ENCODE data around the gene SLC35F4.

GRCh38 chr14:57574617-57575288 is 291.1 kb downstream of the SLC35F4 start:
- TF ChIP-seq, protein P1, sequence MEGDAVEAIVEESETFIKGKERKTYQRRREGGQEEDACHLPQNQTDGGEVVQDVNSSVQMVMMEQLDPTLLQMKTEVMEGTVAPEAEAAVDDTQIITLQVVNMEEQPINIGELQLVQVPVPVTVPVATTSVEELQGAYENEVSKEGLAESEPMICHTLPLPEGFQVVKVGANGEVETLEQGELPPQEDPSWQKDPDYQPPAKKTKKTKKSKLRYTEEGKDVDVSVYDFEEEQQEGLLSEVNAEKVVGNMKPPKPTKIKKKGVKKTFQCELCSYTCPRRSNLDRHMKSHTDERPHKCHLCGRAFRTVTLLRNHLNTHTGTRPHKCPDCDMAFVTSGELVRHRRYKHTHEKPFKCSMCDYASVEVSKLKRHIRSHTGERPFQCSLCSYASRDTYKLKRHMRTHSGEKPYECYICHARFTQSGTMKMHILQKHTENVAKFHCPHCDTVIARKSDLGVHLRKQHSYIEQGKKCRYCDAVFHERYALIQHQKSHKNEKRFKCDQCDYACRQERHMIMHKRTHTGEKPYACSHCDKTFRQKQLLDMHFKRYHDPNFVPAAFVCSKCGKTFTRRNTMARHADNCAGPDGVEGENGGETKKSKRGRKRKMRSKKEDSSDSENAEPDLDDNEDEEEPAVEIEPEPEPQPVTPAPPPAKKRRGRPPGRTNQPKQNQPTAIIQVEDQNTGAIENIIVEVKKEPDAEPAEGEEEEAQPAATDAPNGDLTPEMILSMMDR (optimal IDR thresholded peaks at IDR 0.05 in 1 of 3, IDR thresholded peaks at IDR 0.05 in 1 of 3, conservative IDR thresholded peaks at IDR 0.05 in 1 of 3; ENCODE audit: extremely low read depth in 1 of 3, insufficient read depth in 2 of 3, low read length in 3 of 3): no peak
- no peak for TF ChIP-seq EZH2 (IDR thresholded peaks at IDR 0.05; ENCODE audit: low read length)
